Middle frontal gyrus (tissue), 1 donor: Measurements from ENCODE around the gene SYT4.

Experiments
- DNase-seq: peaks from one replicate; pipeline ENCODE4 v3.0.0-alpha.2; 2015; ENCODE audit warnings: low spot score; ENCODE audit errors: extremely low spot score

SYT4 gene

GRCh38 chr18:43220691-43221090 is 56.6 kb downstream of the SYT4 start:
- no peak for DNase-seq
